ENCODE measurements around the gene MSRB3. TPM values are rescaled to one million over a fixed set of nuclear protein-coding genes. Genes with fewer than 3 reads are reported as not detected.
A peak's percentile ranks its signal among the peaks of the same experiment; 100 is the strongest.

Gene MSRB3
- total RNA-seq, 1 donor from 2014 or later, result 52.5 TPM

DNA sequence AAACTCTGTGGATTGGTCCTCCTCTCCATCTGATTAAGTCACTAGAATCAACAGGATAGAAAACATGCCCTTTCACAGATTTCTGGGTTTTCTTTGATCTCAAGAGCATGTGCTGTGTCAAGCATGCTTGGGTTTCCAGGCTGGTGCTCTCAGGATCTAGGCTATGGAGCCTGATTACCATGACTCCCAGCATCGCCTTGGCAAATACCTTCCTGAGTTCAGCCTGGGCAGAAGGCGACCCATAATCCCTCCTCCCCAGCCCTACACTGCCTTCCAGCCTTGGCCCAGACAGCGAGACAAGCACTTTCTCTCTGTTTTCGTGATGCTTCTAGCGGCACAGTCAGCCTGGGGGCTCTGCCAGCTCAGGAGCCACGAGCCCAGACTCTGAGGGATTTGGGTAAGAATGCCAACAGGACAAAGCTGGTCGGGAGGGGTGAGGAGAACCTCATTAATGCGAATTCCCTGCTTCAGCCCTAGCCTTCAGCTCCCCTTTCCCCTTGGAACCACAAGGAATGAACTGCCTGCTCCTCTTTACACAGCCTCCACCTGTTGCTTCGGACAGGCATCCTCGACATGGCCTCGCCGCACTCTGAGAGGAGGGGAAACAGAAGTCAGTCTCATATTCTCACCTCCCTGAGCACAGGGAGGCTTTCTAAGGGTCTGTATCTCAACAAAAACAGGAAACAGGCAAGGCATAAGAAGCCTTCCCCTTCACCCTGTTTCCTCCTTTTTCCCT is 227.1 kb downstream of the MSRB3 start:
- no peaks in the 10 kb centered on the region for H3K9me3 ChIP-seq
- intact Hi-C loops (cut with DNase I), result no loop called here
- no peak for DNase-seq (ENCODE audit: extremely low spot score in 2 of 2)
- no peaks in the 10 kb centered on the region for H3K27me3 ChIP-seq
- peaks cover 11% of the 10 kb centered on the region for H3K4me1 ChIP-seq
- no peak overlapping the region for H3K27ac ChIP-seq
- H3K4me3 ChIP-seq, result no peak overlapping the region
- H3K36me3 ChIP-seq, result no peaks in the 10 kb centered on the region
- TF ChIP-seq POLR2A (IDR thresholded peaks at IDR 0.05) (no peak), POLR2AphosphoS5 (IDR thresholded peaks at IDR 0.05; ENCODE audit: insufficient read depth in 1 of 2, low read depth in 1 of 2) (no peak)

DNA sequence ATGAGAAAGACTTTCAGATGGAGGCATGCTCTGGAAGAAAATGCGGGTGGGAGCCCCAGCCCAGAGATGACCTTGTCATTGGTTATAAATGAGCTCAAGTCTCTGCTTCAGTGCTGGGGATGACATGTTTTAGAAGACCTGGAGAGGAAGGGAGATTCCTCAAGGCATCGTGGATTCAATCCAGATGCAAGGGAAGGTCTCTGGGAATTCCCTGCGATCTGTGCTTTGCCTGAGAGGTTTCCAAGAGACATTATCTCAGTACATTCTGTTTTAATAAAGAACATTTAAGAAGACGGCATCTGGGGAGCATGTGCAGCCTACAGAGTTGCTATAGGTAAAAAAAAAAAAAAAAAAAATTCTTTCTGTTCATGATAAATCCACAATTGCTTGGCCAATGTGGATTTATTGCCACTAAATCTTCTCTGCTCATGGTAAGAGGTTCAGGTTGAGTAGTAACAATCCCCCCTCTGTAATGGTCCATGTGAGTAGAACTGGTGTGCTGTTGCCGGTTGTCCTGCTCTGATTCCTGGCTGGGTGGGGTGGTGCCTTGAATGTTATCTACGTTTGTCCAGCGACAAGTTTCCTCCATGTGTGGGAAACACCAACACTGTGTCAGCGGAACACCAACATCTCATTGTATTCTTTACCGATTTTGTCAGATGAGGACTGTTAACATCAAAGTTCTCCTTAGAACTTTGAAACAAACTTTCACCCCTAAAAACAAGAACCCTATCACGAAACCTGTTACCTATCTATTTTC is 230.0 kb downstream of the MSRB3 start:
- no peak overlapping the region for H3K27ac ChIP-seq
- no peaks in the 10 kb centered on the region for H3K36me3 ChIP-seq
- DNase-seq (ENCODE audit: extremely low spot score in 2 of 2), result no peak
- no peak overlapping the region for H3K4me3 ChIP-seq
- TF ChIP-seq POLR2AphosphoS5 (IDR thresholded peaks at IDR 0.05; ENCODE audit: insufficient read depth in 1 of 2, low read depth in 1 of 2), result no peak
- TF ChIP-seq POLR2A (IDR thresholded peaks at IDR 0.05), result no peak
- TF ChIP-seq, protein P1, sequence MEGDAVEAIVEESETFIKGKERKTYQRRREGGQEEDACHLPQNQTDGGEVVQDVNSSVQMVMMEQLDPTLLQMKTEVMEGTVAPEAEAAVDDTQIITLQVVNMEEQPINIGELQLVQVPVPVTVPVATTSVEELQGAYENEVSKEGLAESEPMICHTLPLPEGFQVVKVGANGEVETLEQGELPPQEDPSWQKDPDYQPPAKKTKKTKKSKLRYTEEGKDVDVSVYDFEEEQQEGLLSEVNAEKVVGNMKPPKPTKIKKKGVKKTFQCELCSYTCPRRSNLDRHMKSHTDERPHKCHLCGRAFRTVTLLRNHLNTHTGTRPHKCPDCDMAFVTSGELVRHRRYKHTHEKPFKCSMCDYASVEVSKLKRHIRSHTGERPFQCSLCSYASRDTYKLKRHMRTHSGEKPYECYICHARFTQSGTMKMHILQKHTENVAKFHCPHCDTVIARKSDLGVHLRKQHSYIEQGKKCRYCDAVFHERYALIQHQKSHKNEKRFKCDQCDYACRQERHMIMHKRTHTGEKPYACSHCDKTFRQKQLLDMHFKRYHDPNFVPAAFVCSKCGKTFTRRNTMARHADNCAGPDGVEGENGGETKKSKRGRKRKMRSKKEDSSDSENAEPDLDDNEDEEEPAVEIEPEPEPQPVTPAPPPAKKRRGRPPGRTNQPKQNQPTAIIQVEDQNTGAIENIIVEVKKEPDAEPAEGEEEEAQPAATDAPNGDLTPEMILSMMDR (IDR thresholded peaks at IDR 0.05), result no peak
- peaks cover 15% of the 10 kb centered on the region for H3K4me1 ChIP-seq
- intact Hi-C loops (cut with DNase I), result no loop called here
- no peaks in the 10 kb centered on the region for H3K9me3 ChIP-seq
- H3K27me3 ChIP-seq, result no peaks in the 10 kb centered on the region

DNA sequence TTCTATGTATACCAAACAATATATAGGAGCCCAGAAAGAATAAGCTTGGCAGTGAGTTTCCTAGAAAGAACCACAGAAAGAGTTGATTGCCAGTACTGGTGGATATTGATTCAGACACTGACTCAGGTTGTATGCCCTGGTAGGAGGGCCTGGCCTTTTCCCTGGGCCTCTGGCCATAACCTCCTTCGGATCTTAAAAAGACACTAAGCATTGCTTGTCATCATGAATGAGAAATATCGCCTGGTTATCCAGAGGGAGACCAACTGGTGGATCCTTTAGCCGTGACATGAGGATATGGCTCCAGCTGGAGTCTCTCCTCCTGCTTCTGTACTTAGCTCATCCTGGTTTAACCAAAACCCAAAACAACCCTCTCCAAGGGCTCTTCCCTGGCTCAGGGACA is 231.5 kb downstream of the MSRB3 start:
- no peak overlapping the region for H3K27ac ChIP-seq
- no peak overlapping the region for H3K4me3 ChIP-seq
- no peak for DNase-seq (ENCODE audit: extremely low spot score in 2 of 2)
- H3K36me3 ChIP-seq, result no peaks in the 10 kb centered on the region
- intact Hi-C loops (cut with DNase I), result no loop called here
- TF ChIP-seq, protein P1 (IDR thresholded peaks at IDR 0.05), result no peak
- TF ChIP-seq POLR2AphosphoS5 (IDR thresholded peaks at IDR 0.05; ENCODE audit: insufficient read depth in 1 of 2, low read depth in 1 of 2), result no peak
- TF ChIP-seq POLR2A (IDR thresholded peaks at IDR 0.05), result no peak
- no peaks in the 10 kb centered on the region for H3K27me3 ChIP-seq
- no peaks in the 10 kb centered on the region for H3K9me3 ChIP-seq
- peaks cover 15% of the 10 kb centered on the region for H3K4me1 ChIP-seq

DNA sequence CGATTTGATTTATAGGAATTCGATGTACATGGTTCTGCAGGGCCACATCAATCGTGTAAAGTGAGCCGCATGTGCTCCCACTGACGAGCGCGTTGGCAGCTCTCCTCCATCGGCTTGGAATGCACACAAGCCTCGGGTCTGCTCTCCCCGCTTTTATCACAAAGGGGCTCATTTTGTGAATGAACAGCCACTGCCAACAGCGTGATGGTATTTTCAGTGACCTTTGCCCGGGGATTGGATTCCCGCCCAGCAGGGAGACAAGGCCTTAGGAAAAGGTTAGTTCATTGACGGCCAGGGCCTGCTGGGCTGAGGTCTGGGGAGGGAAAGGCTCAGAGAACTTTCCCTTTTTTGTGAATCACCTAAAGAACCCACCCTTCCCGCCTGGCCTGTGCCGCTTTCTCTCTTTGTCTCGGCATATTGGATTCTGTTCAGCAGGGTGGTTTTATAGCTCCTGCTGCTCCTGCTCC is 232.1 kb downstream of the MSRB3 start:
- intact Hi-C loops (cut with DNase I), result no loop called here
- Histone ChIP-seq H3K27me3 (no peaks in the 10 kb centered on the region), H3K4me3 (peak overlapping the region in 1 of 2 donors; percentile 27), H3K4me1 (peaks cover 15% of the 10 kb centered on the region), H3K9me3 (no peaks in the 10 kb centered on the region), H3K36me3 (no peaks in the 10 kb centered on the region), H3K27ac (no peak overlapping the region)
- TF ChIP-seq POLR2AphosphoS5 (IDR thresholded peaks at IDR 0.05; ENCODE audit: insufficient read depth in 1 of 2, low read depth in 1 of 2), result no peak
- TF ChIP-seq POLR2A (IDR thresholded peaks at IDR 0.05), result no peak
- TF ChIP-seq, protein P1 (IDR thresholded peaks at IDR 0.05), result no peak
- no peak for DNase-seq (ENCODE audit: extremely low spot score in 2 of 2)

DNA sequence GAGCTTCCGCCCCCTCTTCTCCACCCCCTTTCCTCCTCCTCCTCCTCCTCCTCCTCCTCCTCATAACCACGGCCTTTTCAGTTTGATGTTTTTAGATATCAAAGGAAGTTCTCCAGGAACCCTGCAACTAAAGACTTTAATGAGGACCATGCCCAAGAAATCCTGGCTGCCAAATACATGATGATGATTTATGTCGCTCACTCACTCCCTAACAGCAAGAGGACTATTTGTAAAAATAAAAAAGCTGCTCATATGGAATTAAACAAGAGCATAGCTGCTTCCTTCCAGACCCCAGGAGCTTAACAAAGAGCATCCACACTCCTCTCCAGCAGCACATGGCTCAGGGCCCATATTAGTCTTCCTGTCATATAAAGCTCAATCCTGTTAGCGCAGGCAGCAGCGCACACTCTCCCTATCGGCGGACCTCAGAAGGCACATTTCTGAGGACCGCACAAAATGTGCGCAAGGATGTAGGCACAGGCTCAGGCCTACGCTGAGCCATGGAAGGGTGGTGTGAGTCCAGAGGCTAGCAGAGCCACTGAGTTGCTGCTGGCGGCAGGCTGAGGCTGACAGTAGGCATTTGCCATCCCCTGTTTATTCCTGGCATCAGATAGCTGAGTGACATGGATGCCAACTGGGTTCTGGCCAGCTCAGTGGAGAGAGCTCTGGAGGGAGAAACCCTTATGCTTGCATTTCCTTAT is 232.8 kb downstream of the MSRB3 start:
- TF ChIP-seq POLR2AphosphoS5 (IDR thresholded peaks at IDR 0.05; ENCODE audit: insufficient read depth in 1 of 2, low read depth in 1 of 2), result no peak
- TF ChIP-seq POLR2A (IDR thresholded peaks at IDR 0.05), result no peak
- TF ChIP-seq, protein P1 (IDR thresholded peaks at IDR 0.05), result no peak
- H3K36me3 ChIP-seq, result no peaks in the 10 kb centered on the region
- H3K27me3 ChIP-seq, result no peaks in the 10 kb centered on the region
- H3K4me1 ChIP-seq, result peaks cover 15% of the 10 kb centered on the region
- no peak overlapping the region for H3K27ac ChIP-seq
- DNase-seq (ENCODE audit: extremely low spot score in 2 of 2), result no peak
- intact Hi-C loops (cut with DNase I), result no loop called here
- H3K4me3 ChIP-seq, result no peak overlapping the region
- H3K9me3 ChIP-seq, result no peaks in the 10 kb centered on the region
